ENCODE data around the gene MATN1. TPM values are rescaled to one million over a fixed set of nuclear protein-coding genes. Genes with fewer than 3 reads are reported as not detected.

MATN1 gene
- polyA plus RNA-seq, 1 donor (not counting 4 experiments of a cell fraction or from before 2014, with no cell fraction given), result 0.05 TPM

DNA sequence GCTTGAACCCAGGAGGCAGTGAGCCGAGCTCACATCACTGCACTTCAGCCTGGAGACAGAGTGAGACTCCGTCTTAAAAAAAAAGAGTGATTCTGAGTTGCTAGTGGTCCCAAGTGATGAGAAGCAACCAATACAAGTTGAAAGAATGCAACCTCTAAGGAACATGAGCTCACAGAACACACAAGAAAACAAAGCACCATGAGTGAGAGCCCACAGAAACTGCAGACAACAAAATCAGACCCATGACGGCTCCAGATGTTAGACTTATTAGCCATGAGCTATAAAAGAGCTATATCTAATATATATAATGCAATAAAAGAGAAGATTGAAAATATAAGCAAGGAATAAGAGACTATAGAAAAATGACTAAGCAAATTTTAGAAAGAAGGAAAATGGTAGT, 50.0 kb downstream of the MATN1 start:
- Histone ChIP-seq H3K27me3 (ENCODE audit: control insufficient read depth, extremely low read depth, insufficient read depth, low read length) (no peaks in the 10 kb centered on the region), H2AFZ (ENCODE audit: control insufficient read depth, low read length) (no peak overlapping the region), H3K9me3 (ENCODE audit: control insufficient read depth, low read depth, low read length) (peaks cover 4% of the 10 kb centered on the region), H3K9ac (ENCODE audit: control insufficient read depth, extremely low read depth, insufficient read depth, low read length) (no peak overlapping the region), H3K4me3 (ENCODE audit: control insufficient read depth in 2 of 3, extremely low read depth in 1 of 3, insufficient read depth in 2 of 3, low read depth in 1 of 3, low read length in 3 of 3) (no peak overlapping the region), H3K9me1 (ENCODE audit: control insufficient read depth, extremely low read depth, insufficient read depth, low read length) (no peaks in the 10 kb centered on the region), H3K79me2 (ENCODE audit: control insufficient read depth, insufficient read depth, low read length) (no peaks in the 10 kb centered on the region), H3K36me3 (ENCODE audit: control insufficient read depth in 2 of 2, extremely low read depth in 1 of 2, insufficient read depth in 2 of 2, low read length in 2 of 2) (no peaks in the 10 kb centered on the region), H3K4me2 (ENCODE audit: control insufficient read depth, extremely low read depth, insufficient read depth, low read depth, low read length) (no peak overlapping the region), H3K27ac (ENCODE audit: control insufficient read depth, insufficient read depth, low read length) (no peak overlapping the region), H3K4me1 (ENCODE audit: control insufficient read depth, extremely low read depth, insufficient read depth, low read length) (peaks cover 24% of the 10 kb centered on the region), H4K20me1 (ENCODE audit: control insufficient read depth, extremely low read depth, insufficient read depth, low read length) (no peaks in the 10 kb centered on the region)
- dilution Hi-C loops (cut with MboI; ENCODE audit: extremely low pct_ligation_motif_present, low sequenced_read_pairs), result no loop called here
- FAIRE-seq (no peak), DNase-seq (ENCODE audit: low read depth, low spot score) (no peak)
- no peak for TF ChIP-seq EZH2 (IDR thresholded peaks at IDR 0.05; ENCODE audit: low read length)
- TF ChIP-seq, protein P1, sequence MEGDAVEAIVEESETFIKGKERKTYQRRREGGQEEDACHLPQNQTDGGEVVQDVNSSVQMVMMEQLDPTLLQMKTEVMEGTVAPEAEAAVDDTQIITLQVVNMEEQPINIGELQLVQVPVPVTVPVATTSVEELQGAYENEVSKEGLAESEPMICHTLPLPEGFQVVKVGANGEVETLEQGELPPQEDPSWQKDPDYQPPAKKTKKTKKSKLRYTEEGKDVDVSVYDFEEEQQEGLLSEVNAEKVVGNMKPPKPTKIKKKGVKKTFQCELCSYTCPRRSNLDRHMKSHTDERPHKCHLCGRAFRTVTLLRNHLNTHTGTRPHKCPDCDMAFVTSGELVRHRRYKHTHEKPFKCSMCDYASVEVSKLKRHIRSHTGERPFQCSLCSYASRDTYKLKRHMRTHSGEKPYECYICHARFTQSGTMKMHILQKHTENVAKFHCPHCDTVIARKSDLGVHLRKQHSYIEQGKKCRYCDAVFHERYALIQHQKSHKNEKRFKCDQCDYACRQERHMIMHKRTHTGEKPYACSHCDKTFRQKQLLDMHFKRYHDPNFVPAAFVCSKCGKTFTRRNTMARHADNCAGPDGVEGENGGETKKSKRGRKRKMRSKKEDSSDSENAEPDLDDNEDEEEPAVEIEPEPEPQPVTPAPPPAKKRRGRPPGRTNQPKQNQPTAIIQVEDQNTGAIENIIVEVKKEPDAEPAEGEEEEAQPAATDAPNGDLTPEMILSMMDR (optimal IDR thresholded peaks at IDR 0.05 in 1 of 3, IDR thresholded peaks at IDR 0.05 in 1 of 3, conservative IDR thresholded peaks at IDR 0.05 in 1 of 3; ENCODE audit: extremely low read depth in 1 of 3, insufficient read depth in 2 of 3, low read length in 3 of 3), result no peak

DNA sequence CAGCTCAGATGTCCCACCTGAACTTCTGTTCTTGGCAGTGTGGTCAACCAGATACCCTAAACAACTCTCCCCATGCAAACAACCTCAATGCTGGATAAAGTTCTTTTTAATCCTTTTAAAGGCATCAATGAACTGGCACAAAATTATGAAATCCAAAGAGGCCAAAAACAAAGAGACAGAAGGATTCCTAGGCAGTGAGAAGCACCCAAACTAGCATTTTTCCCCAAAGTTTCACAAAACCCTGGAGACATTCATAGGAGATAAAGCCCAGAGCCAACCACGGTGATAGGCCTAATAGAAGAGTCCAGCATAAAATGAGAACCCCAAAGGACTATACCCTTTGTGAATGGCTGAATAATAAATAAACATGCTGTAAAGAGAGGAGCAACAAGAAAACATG, 50.7 kb downstream of the MATN1 start:
- Histone ChIP-seq H3K9me3 (ENCODE audit: control insufficient read depth, low read depth, low read length) (peaks cover 4% of the 10 kb centered on the region), H3K27ac (ENCODE audit: control insufficient read depth, insufficient read depth, low read length) (no peak overlapping the region), H3K4me2 (ENCODE audit: control insufficient read depth, extremely low read depth, insufficient read depth, low read depth, low read length) (no peak overlapping the region), H3K9ac (ENCODE audit: control insufficient read depth, extremely low read depth, insufficient read depth, low read length) (no peak overlapping the region), H3K9me1 (ENCODE audit: control insufficient read depth, extremely low read depth, insufficient read depth, low read length) (no peaks in the 10 kb centered on the region), H3K4me3 (ENCODE audit: control insufficient read depth in 2 of 3, extremely low read depth in 1 of 3, insufficient read depth in 2 of 3, low read depth in 1 of 3, low read length in 3 of 3) (no peak overlapping the region), H3K36me3 (ENCODE audit: control insufficient read depth in 2 of 2, extremely low read depth in 1 of 2, insufficient read depth in 2 of 2, low read length in 2 of 2) (no peaks in the 10 kb centered on the region), H4K20me1 (ENCODE audit: control insufficient read depth, extremely low read depth, insufficient read depth, low read length) (no peaks in the 10 kb centered on the region), H3K27me3 (ENCODE audit: control insufficient read depth, extremely low read depth, insufficient read depth, low read length) (no peaks in the 10 kb centered on the region), H3K79me2 (ENCODE audit: control insufficient read depth, insufficient read depth, low read length) (no peaks in the 10 kb centered on the region), H2AFZ (ENCODE audit: control insufficient read depth, low read length) (no peak overlapping the region), H3K4me1 (ENCODE audit: control insufficient read depth, extremely low read depth, insufficient read depth, low read length) (peaks cover 28% of the 10 kb centered on the region)
- dilution Hi-C loops (cut with MboI; ENCODE audit: extremely low pct_ligation_motif_present, low sequenced_read_pairs), result no loop called here
- FAIRE-seq (no peak), DNase-seq (ENCODE audit: low read depth, low spot score) (no peak)
- no peak for TF ChIP-seq EZH2 (IDR thresholded peaks at IDR 0.05; ENCODE audit: low read length)
- TF ChIP-seq, protein P1 (optimal IDR thresholded peaks at IDR 0.05 in 1 of 3, IDR thresholded peaks at IDR 0.05 in 1 of 3, conservative IDR thresholded peaks at IDR 0.05 in 1 of 3; ENCODE audit: extremely low read depth in 1 of 3, insufficient read depth in 2 of 3, low read length in 3 of 3), result no peak

Data from keratinocyte (primary cell).